Measurements from ENCODE around the gene MPG. TPM values are rescaled to one million over a fixed set of nuclear protein-coding genes. Genes with fewer than 3 reads are reported as not detected.
A peak's percentile ranks its signal among the peaks of the same experiment; 100 is the strongest.

The MPG gene
- total and polyA plus RNA-seq, 12 donors, result 32.2 to 88.5 (median 41.1) TPM

GRCh38 chr16:79151-80054, 1.4 kb downstream of the MPG start:
- DNase-seq (no peak), ATAC-seq (no peak)
- 77 to 80% methylated on average over 32 of the region's 32 CpGs for WGBS, 2 donors
- Histone ChIP-seq H3K27ac (peak overlapping the region in 9 of 10 donors; percentile 94 to 99 (median 96)), H3K9me3 (no peaks in the 10 kb centered on the region), H3K27me3 (no peaks in the 10 kb centered on the region), H3K4me3 (peak overlapping the region in 7 of 10 donors; percentile 69 to 98 (median 80)), H3K36me3 (peaks cover 0 to 35% (median 7%) of the 10 kb centered on the region in 9 donors), H3K4me1 (peaks cover 38 to 64% (median 59%) of the 10 kb centered on the region in 9 donors)
- intact Hi-C loops (cut with DNase I), result no loop called here
- TF ChIP-seq CTCF (IDR thresholded peaks at IDR 0.05), result no peak

GRCh38 chr16:83060-83603, 5.1 kb downstream of the MPG start:
- H3K27ac ChIP-seq, result peak overlapping the region in 3 of 10 donors; percentile 44 to 79 (median 78)
- H3K4me1 ChIP-seq, result peaks cover 22 to 48% (median 43%) of the 10 kb centered on the region in 9 donors
- no peak for DNase-seq
- H3K27me3 ChIP-seq, result no peaks in the 10 kb centered on the region
- no peak for ATAC-seq
- WGBS, 2 donors, result 95 to 97% methylated on average over 30 to 31 of the region's 31 CpGs
- no peaks in the 10 kb centered on the region for H3K9me3 ChIP-seq
- intact Hi-C loops (cut with DNase I), result no loop called here
- peaks cover 0 to 66% (median 17%) of the 10 kb centered on the region in 9 donors for H3K36me3 ChIP-seq
- H3K4me3 ChIP-seq, result no peak overlapping the region
- no peak for TF ChIP-seq CTCF (IDR thresholded peaks at IDR 0.05)

- peak overlapping the region; percentile 44 to 81 (median 72) for H3K27ac ChIP-seq
- peaks cover 20 to 42% (median 37%) of the 10 kb centered on the region in 9 donors for H3K4me1 ChIP-seq
- H3K9me3 ChIP-seq, result no peaks in the 10 kb centered on the region
- 41 to 49% methylated on average over 21 of the region's 21 CpGs for WGBS, 2 donors
- peak in 1 of 9 donors; percentile 8 for TF ChIP-seq CTCF (IDR thresholded peaks at IDR 0.05)
- H3K27me3 ChIP-seq, result no peaks in the 10 kb centered on the region
- intact Hi-C loops (cut with DNase I), result no loop called here
- peaks cover 0 to 75% (median 25%) of the 10 kb centered on the region in 9 donors for H3K36me3 ChIP-seq
- DNase-seq, result no peak
- peak; percentile 6 to 56 (median 30) for ATAC-seq
- H3K4me3 ChIP-seq, result no peak overlapping the region
Observed at GRCh38 chr16:83781-84615, 6.0 kb downstream of the MPG start.
